ENCODE results near the gene ADGRL1.

DNA sequence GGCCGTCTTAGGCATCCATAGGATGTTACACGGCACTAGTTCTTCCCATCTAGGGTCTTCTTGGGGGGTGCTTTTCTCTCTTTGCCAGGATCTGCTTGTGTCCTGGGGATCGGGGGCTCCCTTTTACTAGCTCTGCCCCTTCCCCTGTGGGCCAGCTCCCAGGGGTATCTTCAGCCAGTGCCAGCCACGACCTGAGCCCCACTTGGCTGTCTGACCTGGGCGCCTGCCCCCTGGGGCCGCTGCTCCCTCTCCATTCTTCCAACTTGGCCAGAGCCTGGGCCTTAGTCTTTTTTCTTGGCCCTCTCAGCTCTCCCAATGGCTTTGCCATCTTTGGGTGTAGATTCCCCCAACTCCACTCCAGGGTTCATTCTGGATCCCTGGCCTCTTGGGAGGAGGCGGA, 91.5 kb downstream of the ADGRL1 start:
- TF ChIP-seq CTCF (IDR thresholded peaks at IDR 0.05) (no peak), POLR2A (IDR thresholded peaks at IDR 0.05) (no peak)

Measured in stomach (tissue), 4 donors.